ENCODE results near the gene NELFE. TPM values are rescaled to one million over a fixed set of nuclear protein-coding genes. Genes with fewer than 3 reads are reported as not detected.
A peak's percentile ranks its signal among the peaks of the same experiment; 100 is the strongest.

Gene NELFE
- total and polyA plus RNA-seq, 2 of the 13 experiments (the other 11 are each of a cell fraction or from before 2014, with no cell fraction given), result 51.3 to 69.8 TPM

GRCh38 chr6:31952140-31952805 lies 6.5 kb downstream of the NELFE start:
- peak overlapping the region; percentile 27 for H3K27ac ChIP-seq (ENCODE audit: extremely low read length, insufficient read depth, low read length)
- H3K4me3 ChIP-seq (replicated peaks in 1 of 3; ENCODE audit: insufficient read depth in 1 of 3, low read depth in 2 of 3, low read length in 3 of 3), result no peak overlapping the region
- POLR2A ChIA-PET, result interaction anchor here (0.5 to 6.3 kb wide), 34 partner anchors 10 to 297 kb away, joined by 3 to 69 read pairs (median 6); partner anchors contain the start of genes APOM, C2, DXO and EHMT2
- peak; percentile 71 for DNase-seq (ENCODE audit: low spot score)
- in situ Hi-C loops (cut with HindIII; ENCODE audit: extremely low pct_ligation_motif_present, low pct_unique_long_range_greater_than_20kb), result no loop called here
- no peaks in the 10 kb centered on the region for H4K20me1 ChIP-seq (ENCODE audit: insufficient read depth, low read length)
- no peaks in the 10 kb centered on the region for H3K27me3 ChIP-seq (ENCODE audit: control insufficient read depth in 1 of 2, insufficient read depth in 2 of 2, low read length in 2 of 2)
- 32% methylated on average over 5 of the region's 5 CpGs for WGBS (ENCODE audit: low lambda C conversion rate)
- H3K9ac ChIP-seq (ENCODE audit: insufficient read depth, low read depth, low read length), result 0 out of 2 replicates have a peak overlapping the region, but pooled peaks have one; percentile 2
- BruUV-seq (replicated peaks), result no TSS peak
- FAIRE-seq, result peak; percentile 99
- H3K36me3 ChIP-seq (replicated peaks in 1 of 2; ENCODE audit: control insufficient read depth in 1 of 2, insufficient read depth in 2 of 2, low read length in 2 of 2), result peaks cover 43 to 93% of the 10 kb centered on the region in 2 experiments
- no peak overlapping the region for H3K4me2 ChIP-seq (ENCODE audit: low read depth, low read length)
- H2AFZ ChIP-seq (ENCODE audit: low read length), result no peak overlapping the region
- peak; percentile 88 for ATAC-seq
- CTCF ChIA-PET (ENCODE audit: low intra/inter-chr PET ratio, low total read pairs), result interaction anchor here (1.0 to 1.5 kb wide), 6 partner anchors 12 to 272 kb away, joined by 3 to 6 read pairs (median 4); partner anchors contain the start of genes LY6G5C and ZBTB12
- peaks cover 13% of the 10 kb centered on the region for H3K79me2 ChIP-seq (ENCODE audit: insufficient read depth, low read length)
- no peaks in the 10 kb centered on the region for H3K9me3 ChIP-seq (ENCODE audit: low read length)
- peaks cover 38% of the 10 kb centered on the region for H3K4me1 ChIP-seq (ENCODE audit: insufficient read depth, low read length)
- intact Hi-C loops (cut with micrococcal nuclease; ENCODE audit: unreplicated experiment), result loop anchor here (1.0 to 10.0 kb wide), 4 partner anchors 29 to 117 kb away; partner anchors contain the start of gene ZBTB12
- no peak; the same call in 1 of the 2 replicates for TF ChIP-seq SALL2 (CRISPR knock-in tag; IDR thresholded peaks at IDR 0.05)
- no peak for TF ChIP-seq CSRNP1 (CRISPR knock-in tag; IDR thresholded peaks at IDR 0.05)
- no peak for TF ChIP-seq ZNF275 (CRISPR knock-in tag; IDR thresholded peaks at IDR 0.05; ENCODE audit: borderline replicate concordance)
- TF ChIP-seq ZNF12 (CRISPR knock-in tag; IDR thresholded peaks at IDR 0.05), result no peak
- no peak for TF ChIP-seq CHCHD3 (CRISPR knock-in tag; IDR thresholded peaks at IDR 0.05)
- TF ChIP-seq KDM2A (CRISPR knock-in tag; IDR thresholded peaks at IDR 0.05; ENCODE audit: borderline replicate concordance, low read depth), result peak; percentile 49; the same call in 1 of the 2 replicates
- no peak for TF ChIP-seq PRDM10 (CRISPR knock-in tag; IDR thresholded peaks at IDR 0.05; ENCODE audit: low read depth)
- no peak for TF ChIP-seq HMGXB3 (CRISPR knock-in tag; IDR thresholded peaks at IDR 0.05; ENCODE audit: borderline replicate concordance)
- TF ChIP-seq ZFP82 (CRISPR knock-in tag; IDR thresholded peaks at IDR 0.05; ENCODE audit: borderline replicate concordance), result no peak
- TF ChIP-seq MED1 (CRISPR knock-in tag; IDR thresholded peaks at IDR 0.05), result no peak
- no peak for TF ChIP-seq ZSCAN21 (CRISPR knock-in tag; IDR thresholded peaks at IDR 0.05; ENCODE audit: borderline replicate concordance)
